ENCODE results near the gene ZC3H14.
A peak's percentile ranks its signal among the peaks of the same experiment; 100 is the strongest.

ZC3H14 gene

GRCh38 chr14:88551980-88552431, 10.8 kb upstream of the ZC3H14 start:
- peak; percentile 47 for DNase-seq

DNA sequence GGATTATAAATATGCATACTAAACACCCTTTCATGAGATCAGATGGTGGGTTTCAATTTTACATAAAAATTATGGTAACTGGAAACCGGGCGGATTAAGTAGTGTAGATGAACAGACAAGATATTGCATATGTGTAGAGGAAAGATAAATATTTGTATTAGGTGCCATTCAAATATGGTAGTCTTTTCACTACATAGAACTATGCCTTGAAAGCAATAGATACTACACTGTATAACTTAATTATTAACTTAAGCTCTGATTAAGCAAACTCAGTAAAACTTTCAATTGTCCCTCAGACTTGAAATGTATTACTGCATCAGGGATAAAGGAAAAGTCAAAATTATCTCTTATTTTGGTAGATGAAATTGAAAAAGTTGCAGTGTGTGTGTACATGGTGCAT, 10.0 kb upstream of the ZC3H14 start:
- DNase-seq, result peak; percentile 67

DNA sequence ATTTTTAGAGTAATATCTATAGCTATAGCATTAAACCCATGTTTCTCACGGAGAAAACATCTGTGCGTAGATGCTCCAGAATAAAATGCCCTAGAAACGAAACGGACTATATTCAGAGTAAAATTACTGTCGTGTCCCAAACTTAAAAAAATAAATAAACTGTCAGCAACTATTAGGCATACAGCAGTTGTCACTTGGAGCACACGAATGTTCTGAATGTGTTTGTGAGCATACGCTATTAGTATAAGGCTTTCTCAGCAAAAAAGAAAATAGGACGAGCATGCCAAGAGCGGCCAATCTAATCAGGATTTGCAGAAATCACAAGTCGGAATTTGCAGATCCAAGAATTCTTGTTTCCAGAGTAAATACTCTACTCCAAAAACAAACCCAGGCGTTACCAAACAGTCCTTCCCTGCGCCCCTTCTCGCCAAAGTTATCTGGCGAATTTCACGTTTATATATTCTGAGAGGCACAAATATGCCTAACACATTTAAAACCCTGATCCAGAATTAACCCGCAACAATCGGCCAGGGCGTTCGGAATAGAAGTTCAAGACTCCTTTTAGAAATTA, 8.9 kb upstream of the ZC3H14 start:
- DNase-seq, result peak; percentile 45

DNA sequence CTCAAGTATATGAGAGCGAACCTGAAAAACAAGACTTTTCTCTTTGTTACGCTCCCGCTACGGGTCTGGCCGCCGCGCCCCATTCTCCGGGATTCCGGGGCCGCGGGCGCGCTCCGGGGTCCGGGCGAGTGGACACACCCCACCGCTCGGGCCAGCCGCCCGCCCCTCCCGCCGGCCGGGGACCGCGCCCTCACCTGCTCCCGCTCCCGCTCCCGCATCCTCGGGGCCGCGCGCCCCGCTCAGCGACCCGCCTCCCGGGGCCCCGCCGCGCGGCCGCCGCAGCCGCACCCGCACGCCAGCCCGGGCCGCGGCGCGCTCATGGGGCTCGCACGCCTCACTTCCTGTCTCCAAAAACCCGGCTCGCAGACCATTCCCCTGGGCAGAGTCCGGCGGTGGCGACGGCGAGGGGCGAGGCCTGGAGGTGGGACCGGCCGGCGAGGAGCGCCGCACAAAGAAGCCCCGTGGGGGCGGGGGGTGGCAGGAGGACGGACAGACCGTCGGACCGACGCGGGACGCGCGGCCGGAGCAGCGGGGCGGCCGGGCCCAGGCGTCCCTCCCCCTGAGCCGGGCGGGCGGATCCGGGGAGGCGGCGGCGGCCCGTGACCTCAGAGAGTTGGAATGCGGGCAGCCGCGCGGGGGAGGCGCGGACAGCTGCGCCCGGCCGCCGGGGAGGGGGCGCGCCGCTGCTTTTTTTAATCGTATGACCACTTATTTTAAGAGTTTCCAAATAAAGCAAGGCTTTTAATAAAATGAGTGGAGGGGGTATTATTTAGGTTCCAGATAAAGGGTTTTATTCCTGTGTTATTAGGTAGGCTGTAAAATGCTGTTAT, 8.2 kb upstream of the ZC3H14 start, which contains the start of gene PTPN21:
Gene PTPN21, minus strand, starts transcription at position 551 of the 830 bp plus-strand sequence. CDS start 4,590 bp downstream, outside the sequence.
- DNase-seq, result peak; percentile 85

DNA sequence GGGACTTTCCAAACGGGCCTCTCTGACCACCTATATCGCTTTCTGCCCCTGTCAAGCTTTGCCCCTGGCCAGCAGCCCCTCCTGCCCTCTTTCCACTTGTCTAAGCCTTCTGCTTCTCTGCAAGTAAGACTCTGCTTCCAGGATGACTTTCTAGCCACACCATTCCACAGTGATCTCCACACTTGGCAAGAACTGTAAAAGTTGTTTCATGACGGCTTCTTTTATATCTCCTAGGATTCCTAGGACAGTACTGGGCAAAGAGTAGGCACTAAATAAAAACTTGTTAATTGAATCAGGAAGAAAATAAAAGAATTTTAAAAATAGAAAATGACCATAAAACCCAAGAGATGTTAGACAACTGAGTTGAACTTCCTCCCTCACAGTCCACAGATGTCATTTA, 6.3 kb upstream of the ZC3H14 start:
- no peak for DNase-seq

DNA sequence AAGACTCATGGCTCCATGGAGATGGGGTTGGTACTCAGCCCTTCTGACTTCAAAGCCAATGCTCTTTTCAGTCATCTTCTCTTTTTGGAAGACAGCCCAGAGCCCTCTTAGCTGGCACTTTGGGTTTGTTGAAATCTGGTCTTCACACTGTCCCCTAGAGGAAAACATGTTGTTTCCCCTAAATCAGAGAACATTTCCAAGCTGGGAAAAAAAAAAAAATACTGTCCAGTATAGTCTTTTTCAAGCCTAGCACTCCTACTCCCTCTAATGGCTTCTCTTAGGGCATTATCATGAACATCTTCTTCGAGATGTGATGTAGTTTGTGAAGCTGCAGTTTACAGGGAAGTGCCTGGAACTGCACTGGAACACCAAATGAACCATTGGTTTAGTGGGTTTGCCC, 3.0 kb upstream of the ZC3H14 start:
- DNase-seq, result peak; percentile 71

- no peak for DNase-seq
Observed at GRCh38 chr14:88562532-88562830, 356 bp upstream of the ZC3H14 start.

DNA sequence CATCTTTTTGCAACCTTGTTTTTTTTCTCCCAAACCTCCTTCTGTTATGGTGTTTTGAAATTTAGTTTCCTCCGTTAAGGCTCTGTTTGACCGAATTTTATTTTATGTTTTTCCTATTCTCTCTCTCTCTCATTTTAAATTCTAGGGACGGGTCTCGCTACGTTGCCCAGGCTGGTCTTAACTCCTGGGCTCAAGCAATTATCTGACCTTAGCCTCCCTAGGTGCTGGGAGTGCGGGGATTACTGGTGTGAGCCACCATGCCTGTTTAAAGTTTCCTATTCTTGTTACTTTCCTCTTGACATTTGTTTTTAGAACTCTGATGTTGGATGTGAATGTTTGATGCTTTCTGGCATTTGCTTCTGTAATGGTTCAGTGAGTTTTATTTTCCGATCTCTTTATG, 1.0 kb downstream of the ZC3H14 start:
- DNase-seq, result no peak

GRCh38 chr14:88565427-88565826, 2.6 kb downstream of the ZC3H14 start:
- no peak for DNase-seq

DNA sequence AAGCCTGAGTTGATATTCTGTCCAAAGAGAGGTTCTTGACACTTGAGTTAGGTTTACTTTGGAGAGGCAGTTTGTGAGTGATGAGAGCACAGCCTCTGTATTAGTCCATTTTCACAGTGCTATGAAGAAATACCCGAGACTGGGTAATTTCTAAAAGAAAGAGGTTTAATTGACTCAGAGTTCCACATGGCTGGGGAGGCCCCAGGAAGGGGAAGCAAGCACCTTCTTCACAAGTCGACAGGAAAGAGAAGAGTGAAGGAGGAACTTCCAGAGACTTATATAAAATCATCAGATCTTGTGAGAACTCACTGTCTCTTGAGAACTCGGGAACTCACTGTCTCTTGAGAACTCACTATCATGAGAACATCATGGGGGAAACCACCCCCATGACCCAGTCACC, 5.4 kb downstream of the ZC3H14 start:
- DNase-seq, result no peak

GRCh38 chr14:88572117-88572516, 9.3 kb downstream of the ZC3H14 start:
- no peak for DNase-seq

GRCh38 chr14:88576222-88576621, 13.4 kb downstream of the ZC3H14 start:
- DNase-seq, result no peak

GRCh38 chr14:88584451-88584850, 21.6 kb downstream of the ZC3H14 start:
- no peak for DNase-seq

DNA sequence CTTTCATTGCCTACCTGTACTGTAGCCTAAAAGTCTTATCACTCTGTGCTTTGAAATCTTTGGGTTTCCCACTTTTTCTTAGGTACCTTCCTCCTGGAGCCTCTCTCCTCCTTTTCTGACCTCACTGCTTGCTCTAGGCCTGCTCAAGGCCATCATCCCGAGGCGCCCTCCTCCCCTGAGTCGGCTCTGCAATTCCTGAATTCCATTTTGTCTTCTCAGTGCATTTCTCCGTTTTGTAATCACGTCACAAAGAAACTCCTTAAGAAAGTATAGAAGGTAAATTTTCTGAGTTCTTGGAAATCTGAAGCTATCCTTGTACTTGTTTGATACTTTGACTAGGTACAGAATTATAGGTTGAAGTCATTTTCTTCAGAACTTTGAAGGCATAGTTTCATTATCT, 25.2 kb downstream of the ZC3H14 start:
- DNase-seq, result no peak

GRCh38 chr14:88590173-88590572, 27.3 kb downstream of the ZC3H14 start:
- DNase-seq, result no peak

DNA sequence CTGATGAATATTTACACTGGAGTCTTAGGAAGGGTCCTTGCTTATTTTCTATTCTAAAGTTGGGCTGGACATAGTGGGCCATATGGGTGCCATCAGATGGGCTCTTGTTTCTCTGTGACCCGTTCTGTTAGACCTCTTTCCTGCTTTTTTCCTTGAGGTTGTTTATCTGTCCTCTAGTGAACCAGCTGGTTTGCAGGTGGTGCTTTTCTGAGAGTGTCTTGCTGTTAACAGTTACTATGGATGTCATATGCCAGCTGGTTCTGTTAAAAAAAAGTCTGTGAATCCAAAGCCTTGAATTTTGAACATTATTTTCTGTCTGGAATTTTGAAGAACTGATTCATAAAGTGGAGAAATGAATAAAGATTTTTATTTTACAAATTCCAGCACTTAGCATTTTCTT, 29.2 kb downstream of the ZC3H14 start:
- DNase-seq, result no peak

DNA sequence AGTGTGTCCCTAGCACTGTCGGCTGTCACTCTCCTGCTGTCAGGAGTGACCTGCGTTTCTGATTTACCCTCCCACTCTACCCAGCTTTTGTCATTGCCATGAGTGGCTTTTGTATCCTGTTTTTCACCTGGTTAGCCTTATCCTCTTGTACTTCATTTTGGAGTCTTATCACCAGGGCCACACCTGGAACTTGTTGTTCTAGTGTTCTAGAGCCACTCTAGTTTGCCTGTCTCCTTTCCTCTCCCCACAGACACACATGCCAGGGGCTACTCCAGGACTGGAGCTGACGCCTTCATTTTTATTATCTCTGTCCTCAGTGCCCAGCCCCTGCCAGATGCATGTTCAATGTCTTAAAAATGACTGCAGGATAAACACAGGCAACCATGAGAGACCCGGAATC, 34.2 kb downstream of the ZC3H14 start:
- no peak for DNase-seq

- no peak for DNase-seq
Observed at GRCh38 chr14:88597601-88598000, 34.8 kb downstream of the ZC3H14 start.

- DNase-seq, result no peak
Observed at GRCh38 chr14:88598097-88598675, 35.3 kb downstream of the ZC3H14 start.

DNA sequence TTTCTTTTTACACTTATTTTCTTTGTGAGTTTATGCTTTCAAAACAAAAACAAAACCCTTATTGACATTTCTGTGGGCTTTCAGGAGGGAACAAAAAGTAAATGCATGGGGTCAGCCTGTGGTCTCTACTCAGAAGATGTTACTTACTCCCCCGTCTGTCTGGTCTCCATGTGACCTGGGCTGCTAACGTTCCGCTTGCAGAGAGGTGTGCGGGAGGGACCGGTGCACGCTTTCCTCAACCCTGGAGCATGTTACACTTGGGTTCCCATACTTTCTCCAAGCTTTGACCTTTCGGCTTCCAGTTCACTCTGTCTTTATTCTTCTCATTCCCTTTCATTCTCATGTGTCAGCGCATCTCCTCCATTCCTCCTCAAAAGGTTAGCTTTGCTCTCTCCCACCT, 36.5 kb downstream of the ZC3H14 start:
- no peak for DNase-seq

GRCh38 chr14:88599761-88600439, 37.1 kb downstream of the ZC3H14 start:
- no peak for DNase-seq

DNA sequence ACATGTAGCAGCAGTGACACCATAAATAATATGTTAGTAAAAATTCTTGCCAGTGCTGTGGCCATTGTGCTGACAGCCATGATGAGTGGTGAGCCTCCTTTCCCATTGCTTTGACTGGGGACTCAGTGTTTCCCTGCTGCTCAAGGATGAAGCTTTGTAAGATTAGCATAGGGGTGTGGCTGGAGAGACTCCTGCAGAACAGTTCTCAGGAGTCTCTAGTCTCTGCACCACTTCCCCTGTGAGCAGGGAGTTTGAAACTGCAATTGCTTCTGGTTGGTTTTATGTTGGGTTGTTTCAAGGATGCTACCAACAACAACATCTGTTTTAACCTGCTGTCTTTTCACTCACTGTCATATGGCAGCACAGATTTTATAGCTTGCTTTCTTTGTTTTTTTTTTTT, 41.4 kb downstream of the ZC3H14 start:
- DNase-seq, result no peak

- no peak for DNase-seq
Observed at GRCh38 chr14:88605594-88605993, 42.8 kb downstream of the ZC3H14 start.

- DNase-seq, result no peak
Observed at GRCh38 chr14:88607829-88608228, 45.0 kb downstream of the ZC3H14 start.

Measured in DMS53 (cell line).